Lower leg skin (tissue), 4 donors: ENCODE data around the gene STARD9. TPM values are rescaled to one million over a fixed set of nuclear protein-coding genes. Genes with fewer than 3 reads are reported as not detected.

Source experiments
- DNase-seq, 2 donors: peaks; one replicate each; pipeline ENCODE4 v3.0.0-alpha.2; 2019; ENCODE audit warnings: low spot score in 2 of 2
- H3K4me3 ChIP-seq: fragments of 200-600 bp; sonication (generic); 2 replicates; pipeline ENCODE4 v1.5.1; 2017; ENCODE audit warnings: mild to moderate bottlenecking, low read depth; ENCODE audit not compliant: poor library complexity, severe bottlenecking
- POLR2A ChIP-seq, 2 donors: fragments of 450-650 bp; IDR thresholded peaks; one replicate each; pipeline ENCODE4 v1.6.1; 2016 to 2017; ENCODE audit warnings: antibody characterized with exemption in 2 of 2, mild to moderate bottlenecking in 1 of 2, moderate library complexity in 1 of 2
- WGBS, 2 donors: methylation state at CpG; one replicate each; pipeline ENCODE4 v1.1.5; 2018; 5-methylcytosine and 5-hydroxymethylcytosine counted together
- intact Hi-C: fragments of 100-400 bp; cut with DNase I; formaldehyde crosslinking; loops from one replicate; pipeline ENCODE4 v1.15.0; 2023; ENCODE audit warnings: low total_unique reads
- total RNA-seq, 4 donors: library from RNA; depleted of rRNA; stranded (reverse); fragments of >200 nt; gene quantifications; one replicate each; pipeline ENCODE4 v1.1.0, GENCODE V29; 2016
- TF ChIP-seq, protein P1 (sequence below), 3 donors: fragments of 450-650 bp; IDR thresholded peaks; one replicate each; pipeline ENCODE4 v1.5.1; 2016; ENCODE audit warnings: antibody characterized with exemption in 3 of 3, mild to moderate bottlenecking in 3 of 3, moderate library complexity in 2 of 3

STARD9 gene
- total RNA-seq, 4 donors from 2014 or later = 3.0 to 7.6 (median 6.7) TPM

DNA sequence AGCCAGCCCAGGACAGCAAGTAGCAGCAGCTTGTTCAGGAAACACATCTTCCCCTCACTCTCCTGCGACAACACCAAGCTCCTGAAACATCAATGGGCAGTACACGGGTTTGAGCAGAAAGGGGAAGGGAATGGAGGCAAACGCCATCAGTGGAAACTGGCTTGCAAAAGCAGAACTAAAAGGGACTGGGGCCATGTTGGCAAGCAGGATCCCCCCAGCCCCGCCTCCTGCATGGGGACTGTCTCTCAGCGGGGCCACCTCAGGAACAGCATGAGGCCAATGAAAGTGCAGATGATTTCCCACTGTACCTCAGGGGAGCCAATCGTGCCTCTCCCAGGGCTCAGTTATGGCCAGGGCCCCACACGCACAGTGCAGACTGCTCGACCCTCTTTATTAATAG lies 154.7 kb downstream of the STARD9 start:
- intact Hi-C loops = loop anchor here (10.0 kb wide), 1 partner anchor 195 kb away; the partner anchor contains the start of gene TTBK2

DNA sequence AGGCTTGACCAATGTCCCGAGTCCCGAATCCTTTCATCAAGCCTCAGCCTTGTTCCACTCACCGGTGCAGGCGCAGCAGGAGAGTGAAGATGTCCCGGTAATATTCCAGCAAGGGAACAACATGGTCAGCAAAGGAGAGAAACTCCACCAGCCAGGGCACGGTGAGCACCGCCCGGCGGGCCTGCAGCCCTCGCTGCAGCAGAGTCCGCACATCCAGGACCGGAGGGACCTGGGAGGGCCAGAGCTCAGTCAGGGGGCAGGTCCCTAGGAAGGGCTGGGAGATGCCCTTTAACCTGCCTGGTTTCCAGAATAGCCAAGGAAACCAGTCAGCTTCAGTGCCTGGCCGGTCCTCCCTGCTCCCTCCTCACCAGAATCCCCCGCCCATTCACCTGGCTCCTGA lies 155.1 kb downstream of the STARD9 start:
- 84 to 93% methylated on average over 12 to 14 of the region's 14 CpGs for WGBS, 2 donors
- DNase-seq = no peak
- TF ChIP-seq, protein P1, sequence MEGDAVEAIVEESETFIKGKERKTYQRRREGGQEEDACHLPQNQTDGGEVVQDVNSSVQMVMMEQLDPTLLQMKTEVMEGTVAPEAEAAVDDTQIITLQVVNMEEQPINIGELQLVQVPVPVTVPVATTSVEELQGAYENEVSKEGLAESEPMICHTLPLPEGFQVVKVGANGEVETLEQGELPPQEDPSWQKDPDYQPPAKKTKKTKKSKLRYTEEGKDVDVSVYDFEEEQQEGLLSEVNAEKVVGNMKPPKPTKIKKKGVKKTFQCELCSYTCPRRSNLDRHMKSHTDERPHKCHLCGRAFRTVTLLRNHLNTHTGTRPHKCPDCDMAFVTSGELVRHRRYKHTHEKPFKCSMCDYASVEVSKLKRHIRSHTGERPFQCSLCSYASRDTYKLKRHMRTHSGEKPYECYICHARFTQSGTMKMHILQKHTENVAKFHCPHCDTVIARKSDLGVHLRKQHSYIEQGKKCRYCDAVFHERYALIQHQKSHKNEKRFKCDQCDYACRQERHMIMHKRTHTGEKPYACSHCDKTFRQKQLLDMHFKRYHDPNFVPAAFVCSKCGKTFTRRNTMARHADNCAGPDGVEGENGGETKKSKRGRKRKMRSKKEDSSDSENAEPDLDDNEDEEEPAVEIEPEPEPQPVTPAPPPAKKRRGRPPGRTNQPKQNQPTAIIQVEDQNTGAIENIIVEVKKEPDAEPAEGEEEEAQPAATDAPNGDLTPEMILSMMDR (IDR thresholded peaks at IDR 0.05) = no peak
- no peak for TF ChIP-seq POLR2A (IDR thresholded peaks at IDR 0.05)
- H3K4me3 ChIP-seq = no peak overlapping the region
- intact Hi-C loops = loop anchor here (10.0 kb wide), 1 partner anchor 194 kb away; the partner anchor contains the start of gene TTBK2

More for the DNA sequence above, 154.7 kb downstream of the STARD9 start:
- H3K4me3 ChIP-seq = no peak overlapping the region
- DNase-seq = no peak
- TF ChIP-seq, protein P1 (IDR thresholded peaks at IDR 0.05) = no peak
- no peak for TF ChIP-seq POLR2A (IDR thresholded peaks at IDR 0.05)
- WGBS, 2 donors = 78 to 85% methylated on average over 8 of the region's 8 CpGs

DNA sequence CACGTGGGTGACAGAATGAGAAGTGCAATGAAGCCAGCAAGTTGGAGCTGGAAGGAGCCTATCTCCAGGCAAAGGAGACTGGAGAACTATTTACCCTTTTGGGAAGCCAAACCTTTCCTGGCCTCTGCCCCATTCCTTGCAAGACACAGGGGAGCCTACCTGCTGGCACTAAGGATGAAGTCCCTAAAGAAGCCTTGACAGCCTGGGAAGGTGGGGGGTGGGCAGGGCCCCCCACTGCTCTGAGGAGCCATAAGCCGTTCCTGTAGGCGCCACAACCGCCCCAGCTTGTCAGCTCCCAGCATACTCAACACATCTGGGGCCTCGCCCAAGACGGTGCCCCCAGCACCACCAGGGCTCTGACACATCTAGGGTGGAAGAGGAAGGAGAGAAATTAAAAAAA lies 156.1 kb downstream of the STARD9 start:
- intact Hi-C loops = loop anchor here (10.0 kb wide), 1 partner anchor 193 kb away; the partner anchor contains the start of gene TTBK2
- no peak for DNase-seq
- WGBS, 2 donors = 74 to 81% methylated on average over 6 of the region's 6 CpGs
- H3K4me3 ChIP-seq = no peak overlapping the region
- no peak for TF ChIP-seq POLR2A (IDR thresholded peaks at IDR 0.05)
- TF ChIP-seq, protein P1 (IDR thresholded peaks at IDR 0.05) = no peak

DNA sequence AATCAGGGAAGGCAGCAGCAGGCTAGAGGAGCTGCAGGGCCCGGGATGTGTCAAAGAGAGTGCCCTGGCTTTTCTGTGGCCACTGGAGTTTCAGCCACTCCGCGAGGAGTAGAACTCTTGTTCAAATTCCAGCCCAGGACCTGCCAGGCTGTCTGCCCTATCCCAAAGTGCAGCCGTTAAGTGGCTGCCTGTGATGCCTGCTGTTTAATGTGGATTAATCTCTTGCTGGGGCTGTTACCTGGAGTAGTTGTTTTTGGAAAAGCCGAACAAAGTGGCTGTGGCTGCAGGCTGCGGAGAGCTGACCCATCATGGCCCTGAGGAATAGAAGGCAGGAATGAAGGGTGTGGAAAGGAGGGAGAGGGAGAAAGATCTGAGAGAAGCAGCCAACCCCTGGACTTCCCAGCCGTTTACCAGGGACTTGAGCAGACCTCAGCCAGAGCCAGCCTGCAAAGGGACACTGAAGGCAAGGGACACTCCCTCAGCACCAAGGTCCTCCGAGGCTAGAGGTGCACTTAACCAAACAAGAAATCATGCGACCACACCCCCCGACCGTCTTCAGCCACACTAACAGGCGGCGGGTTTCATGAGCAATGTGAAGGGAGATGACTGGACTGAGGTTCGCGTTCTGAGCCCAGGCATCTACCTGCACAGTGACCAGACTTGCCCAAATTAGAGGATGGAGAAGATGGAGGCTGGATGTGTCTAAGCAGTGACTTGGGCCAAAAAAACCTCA lies 156.9 kb downstream of the STARD9 start:
- WGBS, 2 donors = 84 to 89% methylated on average over 15 of the region's 15 CpGs
- TF ChIP-seq, protein P1 (IDR thresholded peaks at IDR 0.05) = no peak
- TF ChIP-seq POLR2A (IDR thresholded peaks at IDR 0.05) = no peak
- intact Hi-C loops = loop anchor here (10.0 kb wide), 1 partner anchor 193 kb away; the partner anchor contains the start of gene TTBK2
- no peak overlapping the region for H3K4me3 ChIP-seq
- no peak for DNase-seq

DNA sequence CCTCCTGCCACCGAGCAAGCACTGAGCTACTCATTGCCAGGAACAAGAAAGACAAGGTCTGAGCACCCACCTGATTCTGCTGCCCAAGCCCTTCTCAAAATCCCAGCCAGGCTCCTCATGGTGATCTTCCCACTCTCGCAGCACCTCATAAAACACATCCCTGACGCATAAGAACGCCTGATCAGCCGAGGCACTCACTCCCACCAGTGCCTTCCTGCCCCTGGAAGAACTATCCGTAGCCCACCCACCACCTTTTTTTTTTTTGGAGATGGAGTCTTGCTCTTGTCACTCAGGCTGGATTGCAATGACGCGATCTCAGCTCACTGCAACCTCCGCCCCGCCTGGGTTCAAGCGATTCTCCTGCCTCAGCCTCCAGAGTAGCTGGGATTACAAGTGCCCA lies 157.6 kb downstream of the STARD9 start:
- DNase-seq = no peak
- intact Hi-C loops = loop anchor here (10.0 kb wide), 1 partner anchor 192 kb away; the partner anchor contains the start of gene TTBK2
- WGBS, 2 donors = 91 to 95% methylated on average over 11 of the region's 11 CpGs

More for the DNA sequence above, 157.6 kb downstream of the STARD9 start:
- no peak overlapping the region for H3K4me3 ChIP-seq
- TF ChIP-seq, protein P1 (IDR thresholded peaks at IDR 0.05) = no peak
- TF ChIP-seq POLR2A (IDR thresholded peaks at IDR 0.05) = no peak
